GM15510 (cell line): ENCODE measurements around the gene SKA1.

Experiments
- POLR2A ChIP-seq: IDR thresholded peaks from 3 replicates; pipeline ENCODE4 v1.6.1; 2011; ENCODE audit warnings: borderline replicate concordance; ENCODE audit not compliant: insufficient read length; ENCODE audit errors: extremely low read depth

Gene SKA1

DNA sequence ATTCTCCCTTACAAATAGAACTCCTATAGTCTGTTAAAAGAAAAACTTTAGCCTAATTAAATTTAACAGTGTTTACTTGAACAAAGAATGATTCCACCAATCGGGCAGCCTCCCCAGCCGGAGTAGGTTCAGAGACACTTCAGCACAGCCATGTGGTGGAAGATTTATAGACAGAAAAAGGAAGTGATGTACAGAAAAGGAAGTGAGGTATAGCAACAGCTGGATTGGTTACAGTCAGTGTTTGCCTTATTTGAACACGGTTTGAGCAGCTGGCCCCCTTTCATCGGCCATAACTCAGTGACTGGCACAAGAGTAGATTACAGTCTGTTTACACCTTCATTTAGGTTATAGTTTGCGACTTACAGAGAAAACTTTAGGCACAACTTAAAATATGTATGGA, 2.1 kb upstream of the SKA1 start:
- TF ChIP-seq POLR2A: no peak

DNA sequence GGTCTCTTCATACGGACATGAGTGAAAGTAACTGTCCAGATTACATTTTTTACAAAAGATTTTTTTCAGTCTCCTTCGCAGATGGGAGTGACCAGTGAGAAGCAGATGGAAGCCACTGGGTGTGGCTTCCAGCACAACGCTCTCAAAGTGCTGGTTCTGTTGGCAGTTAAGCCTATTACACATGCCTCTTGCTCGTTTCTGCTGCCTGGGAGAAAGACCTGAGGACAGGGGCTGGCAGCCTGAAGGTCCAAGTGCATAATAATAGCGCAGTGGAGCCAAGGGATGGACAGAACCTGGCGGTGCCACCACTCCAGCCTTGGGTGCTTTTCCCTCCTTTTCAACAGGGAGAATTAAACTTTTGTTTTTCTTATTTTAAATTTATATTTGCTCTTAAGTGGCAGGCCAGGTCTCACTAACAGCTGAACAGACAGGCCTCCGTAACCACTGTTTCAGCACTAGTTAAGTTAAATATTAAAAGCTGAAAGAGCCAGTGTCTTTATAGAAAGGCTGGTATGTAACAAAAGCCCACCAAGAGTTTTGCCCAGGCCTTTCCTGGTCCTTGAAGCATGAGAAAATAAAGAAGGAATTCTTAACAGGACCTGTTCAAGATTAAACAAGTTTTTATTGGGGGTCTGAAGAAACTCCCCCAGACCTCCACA, 1.2 kb upstream of the SKA1 start:
- TF ChIP-seq POLR2A: no peak

DNA sequence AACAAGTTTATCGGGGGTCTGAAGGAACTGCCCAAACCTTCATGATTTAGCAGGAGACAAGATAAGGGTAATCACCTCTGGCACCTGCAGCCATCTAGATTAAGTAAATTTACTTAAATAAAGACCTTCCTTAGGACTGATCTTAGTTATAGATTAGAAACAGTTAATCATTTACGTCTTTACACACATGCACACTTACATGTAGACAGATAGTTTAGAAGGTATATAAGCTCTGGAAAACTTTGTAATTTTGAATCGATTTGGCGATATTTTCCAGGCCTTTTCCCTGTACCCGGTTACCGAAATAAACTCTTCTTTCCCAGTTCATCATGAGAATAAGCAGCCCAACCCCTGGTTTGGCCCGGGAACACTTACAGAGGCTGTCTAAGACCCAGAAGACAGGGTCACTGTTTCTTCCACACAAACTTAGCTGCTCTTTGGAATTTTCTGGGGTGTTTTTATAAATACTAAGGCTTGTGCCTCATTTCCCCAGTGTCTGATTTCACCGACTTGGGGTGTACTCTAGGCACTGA, 560 bp upstream of the SKA1 start:
- TF ChIP-seq POLR2A: no peak

DNA sequence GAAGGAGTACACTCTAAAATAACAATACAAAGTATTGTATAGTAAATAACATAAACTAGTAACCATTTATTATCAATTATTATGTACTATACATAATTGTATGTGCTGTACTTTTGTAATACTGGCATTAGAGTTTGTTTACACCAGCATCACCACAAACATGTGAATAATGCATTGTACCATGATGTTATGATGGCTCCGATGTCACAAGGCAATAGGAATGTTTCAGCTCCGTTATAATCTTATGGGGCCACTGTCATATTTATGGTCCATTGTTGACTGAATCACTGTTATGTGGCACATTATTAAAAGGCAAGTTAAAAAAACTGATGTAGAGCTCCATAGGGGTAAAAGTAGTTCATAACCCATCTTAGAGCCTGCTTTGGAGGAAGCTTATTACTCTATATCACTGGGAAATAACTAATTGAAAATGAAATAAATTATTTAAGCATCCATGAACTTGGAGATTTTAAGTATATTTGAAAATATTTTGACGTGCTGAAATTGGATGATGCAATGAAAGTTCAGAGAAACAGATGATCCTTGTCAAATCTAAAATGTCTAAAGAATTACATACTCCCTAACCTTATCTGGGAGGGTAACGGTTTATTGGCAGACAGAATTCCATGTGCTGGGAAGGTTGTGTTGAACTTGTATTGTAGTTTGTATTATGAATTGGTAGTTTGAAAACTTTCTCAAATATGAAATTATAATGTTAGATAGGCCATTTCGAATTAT, 2.4 kb downstream of the SKA1 start:
- no peak for TF ChIP-seq POLR2A

GRCh38 chr18:50388988-50389387, 14.1 kb downstream of the SKA1 start:
- no peak for TF ChIP-seq POLR2A

GRCh38 chr18:50393802-50394201, 19.0 kb downstream of the SKA1 start:
- TF ChIP-seq POLR2A: no peak

DNA sequence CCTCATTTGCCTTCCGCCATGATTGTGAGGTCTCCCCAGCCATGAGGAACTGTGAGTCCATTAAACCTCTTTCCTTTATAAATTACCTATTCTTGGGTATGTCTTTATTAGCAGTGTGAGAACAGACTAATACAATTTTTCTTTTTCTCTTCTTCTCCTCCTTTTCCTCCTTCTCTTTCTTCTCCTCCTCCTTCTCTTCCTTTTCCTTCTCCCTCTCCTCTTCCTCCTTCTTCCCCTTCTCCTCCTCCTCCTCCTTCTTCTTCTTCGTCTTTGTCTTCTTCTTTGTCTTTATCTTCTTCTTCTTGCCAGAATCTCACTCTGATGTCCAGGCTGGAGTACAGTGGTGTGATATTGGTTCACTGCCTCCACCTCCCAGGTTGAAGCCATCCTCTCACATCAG, 20.2 kb downstream of the SKA1 start:
- TF ChIP-seq POLR2A: no peak

GRCh38 chr18:50396005-50396660, 21.3 kb downstream of the SKA1 start:
- no peak for TF ChIP-seq POLR2A

GRCh38 chr18:50397023-50397422, 22.2 kb downstream of the SKA1 start:
- no peak for TF ChIP-seq POLR2A

DNA sequence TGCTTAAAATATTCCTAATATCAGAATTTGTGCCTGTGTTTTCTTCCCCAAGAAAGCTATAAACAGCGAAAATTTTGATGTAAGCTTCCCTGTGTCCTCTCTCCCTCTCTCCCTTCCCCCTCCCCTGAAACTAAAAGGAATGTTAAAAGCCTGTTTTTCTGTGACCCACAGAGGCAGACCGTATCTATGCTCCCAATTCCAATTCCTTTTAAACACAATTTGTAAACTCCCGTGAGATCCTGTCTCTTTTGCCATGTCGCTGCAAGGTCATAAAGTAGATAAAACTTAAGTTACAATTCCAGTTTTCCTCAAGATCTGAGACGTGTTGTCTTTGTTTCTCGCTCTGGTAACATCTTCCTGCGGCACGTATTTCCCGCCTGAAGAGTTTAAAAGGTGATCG, 23.3 kb downstream of the SKA1 start:
- TF ChIP-seq POLR2A: no peak

GRCh38 chr18:50398947-50399346, 24.1 kb downstream of the SKA1 start:
- no peak for TF ChIP-seq POLR2A

DNA sequence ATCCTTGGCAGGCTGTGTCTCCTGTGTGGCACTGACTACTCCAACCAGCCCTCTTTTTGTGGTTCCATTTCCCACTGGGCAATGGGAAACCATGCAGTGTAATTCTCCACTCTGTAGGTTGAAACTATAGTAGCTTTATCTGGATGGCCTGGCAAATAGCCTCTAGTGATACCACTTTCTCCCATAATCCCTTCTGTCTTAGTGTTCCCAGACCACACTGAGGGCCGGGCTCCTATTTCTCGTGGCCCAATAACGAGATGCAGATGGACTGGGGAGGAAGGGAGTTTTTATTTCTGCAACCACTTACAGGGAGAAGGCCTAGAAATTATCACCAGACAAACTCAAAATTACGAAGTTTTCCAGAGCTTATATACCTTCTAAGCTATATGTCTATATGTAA, 24.7 kb downstream of the SKA1 start:
- no peak for TF ChIP-seq POLR2A

GRCh38 chr18:50401295-50401694, 26.4 kb downstream of the SKA1 start:
- no peak for TF ChIP-seq POLR2A

DNA sequence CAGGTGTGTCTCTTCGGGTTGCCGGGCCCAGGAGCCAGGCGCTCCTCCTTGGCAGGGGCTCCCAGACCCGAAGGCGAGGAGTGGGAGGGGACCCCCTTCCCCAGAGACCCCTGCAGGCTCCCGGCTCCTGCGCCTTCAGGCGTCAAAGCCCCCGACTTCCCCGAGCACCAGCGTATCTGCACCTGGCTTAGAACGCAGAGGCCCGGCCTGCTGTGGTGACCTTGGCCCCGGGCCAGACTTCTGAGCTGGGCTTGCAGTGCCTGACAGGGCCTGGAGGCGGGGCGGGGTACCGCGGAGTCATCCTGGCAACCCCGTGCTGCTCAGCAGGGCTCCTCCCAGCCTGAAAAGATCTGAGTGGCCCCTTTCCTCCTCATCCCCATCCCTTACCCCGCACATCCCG, 27.0 kb downstream of the SKA1 start:
- TF ChIP-seq POLR2A: no peak

DNA sequence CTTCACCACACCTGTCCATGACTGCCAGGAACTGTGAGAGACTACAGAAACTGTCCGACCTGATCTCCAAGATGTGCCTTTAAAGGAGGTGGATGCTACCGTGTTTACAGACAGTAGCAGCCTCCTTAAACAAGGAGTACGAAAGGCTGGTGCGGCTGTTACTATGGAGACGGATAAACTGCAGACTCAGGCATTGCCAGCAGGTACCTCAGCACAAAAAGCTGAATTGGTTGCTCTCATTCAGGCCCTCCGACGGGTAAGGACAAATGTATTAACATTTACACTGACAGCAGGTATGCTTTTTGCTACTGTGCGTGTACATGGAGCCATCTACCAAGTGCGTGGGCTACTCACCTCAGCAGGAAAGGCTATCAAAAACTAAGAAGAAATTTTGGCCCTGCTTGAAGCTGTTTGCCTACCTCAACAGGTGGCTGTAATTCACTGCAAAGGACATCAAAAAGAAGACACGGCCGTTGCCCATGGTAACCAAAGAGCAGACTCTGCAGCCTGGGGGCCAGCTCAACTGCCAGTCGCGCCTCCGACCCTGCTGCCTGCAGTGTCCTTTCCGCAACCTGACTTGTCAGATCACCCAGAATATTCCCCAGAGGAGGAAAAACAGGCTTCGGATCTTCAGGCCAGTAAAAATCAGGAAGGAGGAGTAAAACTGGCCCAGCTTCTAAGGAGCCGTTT, 30.9 kb downstream of the SKA1 start:
- no peak for TF ChIP-seq POLR2A
